Measurements from ENCODE around the gene PITRM1.
"Not testable (repeated sequence)": the region's sequence is repeated elsewhere in the genome, so short reads cannot be mapped to it uniquely, and the experiment has no call there.

Gene PITRM1, protein sequence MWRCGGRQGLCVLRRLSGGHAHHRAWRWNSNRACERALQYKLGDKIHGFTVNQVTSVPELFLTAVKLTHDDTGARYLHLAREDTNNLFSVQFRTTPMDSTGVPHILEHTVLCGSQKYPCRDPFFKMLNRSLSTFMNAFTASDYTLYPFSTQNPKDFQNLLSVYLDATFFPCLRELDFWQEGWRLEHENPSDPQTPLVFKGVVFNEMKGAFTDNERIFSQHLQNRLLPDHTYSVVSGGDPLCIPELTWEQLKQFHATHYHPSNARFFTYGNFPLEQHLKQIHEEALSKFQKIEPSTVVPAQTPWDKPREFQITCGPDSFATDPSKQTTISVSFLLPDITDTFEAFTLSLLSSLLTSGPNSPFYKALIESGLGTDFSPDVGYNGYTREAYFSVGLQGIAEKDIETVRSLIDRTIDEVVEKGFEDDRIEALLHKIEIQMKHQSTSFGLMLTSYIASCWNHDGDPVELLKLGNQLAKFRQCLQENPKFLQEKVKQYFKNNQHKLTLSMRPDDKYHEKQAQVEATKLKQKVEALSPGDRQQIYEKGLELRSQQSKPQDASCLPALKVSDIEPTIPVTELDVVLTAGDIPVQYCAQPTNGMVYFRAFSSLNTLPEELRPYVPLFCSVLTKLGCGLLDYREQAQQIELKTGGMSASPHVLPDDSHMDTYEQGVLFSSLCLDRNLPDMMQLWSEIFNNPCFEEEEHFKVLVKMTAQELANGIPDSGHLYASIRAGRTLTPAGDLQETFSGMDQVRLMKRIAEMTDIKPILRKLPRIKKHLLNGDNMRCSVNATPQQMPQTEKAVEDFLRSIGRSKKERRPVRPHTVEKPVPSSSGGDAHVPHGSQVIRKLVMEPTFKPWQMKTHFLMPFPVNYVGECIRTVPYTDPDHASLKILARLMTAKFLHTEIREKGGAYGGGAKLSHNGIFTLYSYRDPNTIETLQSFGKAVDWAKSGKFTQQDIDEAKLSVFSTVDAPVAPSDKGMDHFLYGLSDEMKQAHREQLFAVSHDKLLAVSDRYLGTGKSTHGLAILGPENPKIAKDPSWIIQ

GRCh38 chr10:3172446-3173170 is at the start of gene PITRM1:
Gene PITRM1 (minus strand): TSS chr10:3172782. CDS start chr10:3172772, 10 bp downstream.
- peak; percentile 99 for DNase-seq

GRCh38 chr10:3222068-3222467 is 49.5 kb upstream of the PITRM1 start:
- no peak for DNase-seq

DNA sequence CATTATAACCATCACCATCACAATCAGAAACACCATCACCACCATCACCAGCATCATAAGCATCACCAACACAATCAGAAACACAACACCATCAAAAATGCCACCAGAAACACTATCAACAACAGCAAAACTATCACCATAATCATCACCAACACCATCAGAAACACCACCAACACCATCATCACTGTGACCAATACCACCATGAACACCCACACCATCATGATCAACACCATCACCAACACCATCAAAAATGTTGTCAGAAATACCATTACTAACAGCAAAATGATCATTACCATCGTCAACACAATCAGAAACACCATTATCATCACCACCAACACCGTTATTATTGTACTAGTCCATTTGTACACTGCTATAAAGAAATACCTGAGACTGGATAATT is 49.0 kb upstream of the PITRM1 start:
- DNase-seq, result not testable (repeated sequence)

GRCh38 chr10:3220853-3221252 is 48.3 kb upstream of the PITRM1 start:
- no peak for DNase-seq

- not testable (repeated sequence) for DNase-seq
These were observed 46.5 kb upstream of the PITRM1 start for GRCh38 chr10:3219021-3219628.

GRCh38 chr10:3217853-3218252 is 45.3 kb upstream of the PITRM1 start:
- no peak for DNase-seq

DNA sequence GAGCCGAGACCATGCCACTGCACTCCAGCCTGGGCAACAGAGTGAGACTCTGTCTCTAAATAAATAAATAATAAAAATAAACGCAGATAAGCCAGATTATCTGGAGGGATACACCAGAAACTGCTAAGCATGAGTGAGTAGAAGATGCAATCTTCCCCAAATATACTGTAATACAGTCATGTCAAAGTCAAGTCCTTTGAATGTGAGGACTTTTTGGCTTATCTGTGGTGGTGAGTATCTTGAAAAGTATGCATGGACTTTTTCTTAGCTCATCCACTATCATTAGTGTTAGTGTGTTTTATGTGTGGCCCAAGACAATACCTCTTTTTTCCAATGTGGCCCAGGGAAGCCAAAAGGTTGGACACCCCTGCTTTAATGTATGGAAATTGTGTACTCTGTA is 44.7 kb upstream of the PITRM1 start:
- no peak for DNase-seq

- no peak for DNase-seq
These were observed 42.7 kb upstream of the PITRM1 start for GRCh38 chr10:3215153-3215775.

DNA sequence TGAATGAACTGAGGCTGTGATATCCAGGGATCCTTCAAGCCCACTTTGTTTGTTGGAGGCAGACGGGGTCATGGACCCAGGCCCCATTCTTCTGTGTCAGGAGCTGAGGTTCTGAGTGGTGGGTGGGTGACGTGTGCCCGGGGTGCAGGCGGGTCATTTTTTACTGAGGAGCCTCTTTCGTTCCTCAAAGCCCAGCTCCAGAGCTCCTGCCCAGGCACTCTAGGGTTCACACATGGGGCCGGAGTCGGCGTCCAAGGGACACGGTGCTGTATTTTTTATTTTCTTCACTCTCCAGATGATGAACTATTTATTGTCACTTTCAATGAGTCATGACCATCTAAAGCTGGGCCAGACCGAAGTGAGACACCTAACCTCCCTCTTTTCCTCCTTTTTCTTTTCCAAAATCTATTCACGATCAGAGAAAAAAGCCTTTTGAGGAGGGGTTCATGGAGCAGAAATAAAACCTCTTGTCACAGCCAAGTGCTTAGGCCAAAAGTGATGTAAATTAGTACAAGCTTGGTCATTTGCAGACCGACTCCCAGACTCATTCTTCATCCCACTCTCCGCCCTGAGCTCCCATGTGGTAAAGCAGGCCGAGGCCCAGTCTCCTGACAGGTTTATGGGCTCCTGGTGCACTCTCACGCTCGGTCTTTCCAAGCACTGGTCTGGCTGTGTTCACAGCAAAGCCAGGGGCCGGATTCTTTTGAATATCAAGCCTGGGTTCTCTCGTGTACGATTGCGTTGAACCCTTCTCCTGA is 41.4 kb upstream of the PITRM1 start:
- no peak for DNase-seq

- no peak for DNase-seq
These were observed 40.6 kb upstream of the PITRM1 start for GRCh38 chr10:3213208-3213607.

GRCh38 chr10:3210251-3210877 is 37.8 kb upstream of the PITRM1 start:
- DNase-seq, result no peak

DNA sequence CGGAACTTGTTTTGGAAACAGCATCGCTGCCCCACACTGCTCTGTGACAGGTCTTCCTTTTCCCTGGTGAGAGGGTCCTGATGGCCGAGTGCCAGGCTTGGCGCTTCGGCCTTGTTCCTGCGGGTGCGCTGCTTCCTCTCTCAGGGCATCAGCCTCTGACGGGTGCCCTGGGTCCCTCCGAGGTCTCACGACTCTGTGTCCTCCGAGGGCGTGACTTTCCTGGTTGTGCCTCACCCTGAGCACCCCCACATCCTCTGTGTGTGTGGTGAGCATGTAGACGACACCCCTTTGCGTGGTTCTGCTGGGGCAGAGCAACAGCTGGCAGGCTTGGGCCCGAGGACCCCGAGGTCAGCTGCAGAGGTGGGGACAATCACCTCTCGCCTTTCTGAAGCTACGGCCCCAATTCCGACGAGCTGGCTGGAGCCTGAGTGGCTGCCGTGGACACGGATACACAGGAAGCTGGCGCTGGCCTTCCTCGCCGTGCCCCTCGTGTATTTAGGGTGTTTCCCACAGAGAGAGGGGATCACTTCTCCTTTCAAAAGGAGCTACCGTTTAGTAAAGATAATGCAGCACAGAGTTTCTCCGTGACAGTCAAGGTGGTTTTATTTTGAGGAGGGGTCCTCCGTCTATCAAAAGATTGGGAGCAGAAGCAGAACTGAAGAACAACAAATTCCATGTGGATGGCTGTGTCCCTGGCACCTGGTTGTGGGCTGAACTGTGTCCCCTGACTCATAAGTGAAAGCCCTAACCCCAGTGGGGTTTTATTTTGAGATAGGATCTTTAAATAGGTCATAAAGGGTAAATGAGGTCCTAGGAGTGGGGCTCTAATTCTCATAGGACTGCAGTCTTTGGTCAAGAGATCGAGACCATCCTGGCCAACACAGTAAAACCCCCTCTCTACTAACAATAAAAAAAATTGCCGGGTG is 36.2 kb upstream of the PITRM1 start:
- no peak for DNase-seq

- DNase-seq, result no peak
These were observed 34.8 kb upstream of the PITRM1 start for GRCh38 chr10:3207351-3207750.

- DNase-seq, result no peak
These were observed 34.1 kb upstream of the PITRM1 start for GRCh38 chr10:3206511-3207157.

DNA sequence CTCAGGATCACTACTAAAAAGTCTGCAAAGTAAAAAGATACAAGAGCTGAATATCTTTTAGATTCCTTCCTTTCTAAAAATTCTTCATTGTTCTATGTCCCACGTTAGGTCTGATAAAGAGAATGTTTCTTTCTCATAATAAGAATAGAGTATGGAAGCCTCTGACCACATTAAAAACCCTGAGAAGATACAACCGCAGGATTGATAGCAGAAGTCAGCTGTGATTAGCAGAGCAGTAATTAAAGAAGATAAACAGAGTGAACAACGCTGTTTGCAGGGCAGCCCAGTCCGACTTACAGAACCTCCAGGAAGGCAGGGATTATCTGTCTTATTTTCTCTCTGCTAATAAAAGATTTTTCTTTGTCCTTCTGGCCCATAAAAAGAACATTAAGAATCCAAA is 31.4 kb upstream of the PITRM1 start:
- DNase-seq, result no peak

DNA sequence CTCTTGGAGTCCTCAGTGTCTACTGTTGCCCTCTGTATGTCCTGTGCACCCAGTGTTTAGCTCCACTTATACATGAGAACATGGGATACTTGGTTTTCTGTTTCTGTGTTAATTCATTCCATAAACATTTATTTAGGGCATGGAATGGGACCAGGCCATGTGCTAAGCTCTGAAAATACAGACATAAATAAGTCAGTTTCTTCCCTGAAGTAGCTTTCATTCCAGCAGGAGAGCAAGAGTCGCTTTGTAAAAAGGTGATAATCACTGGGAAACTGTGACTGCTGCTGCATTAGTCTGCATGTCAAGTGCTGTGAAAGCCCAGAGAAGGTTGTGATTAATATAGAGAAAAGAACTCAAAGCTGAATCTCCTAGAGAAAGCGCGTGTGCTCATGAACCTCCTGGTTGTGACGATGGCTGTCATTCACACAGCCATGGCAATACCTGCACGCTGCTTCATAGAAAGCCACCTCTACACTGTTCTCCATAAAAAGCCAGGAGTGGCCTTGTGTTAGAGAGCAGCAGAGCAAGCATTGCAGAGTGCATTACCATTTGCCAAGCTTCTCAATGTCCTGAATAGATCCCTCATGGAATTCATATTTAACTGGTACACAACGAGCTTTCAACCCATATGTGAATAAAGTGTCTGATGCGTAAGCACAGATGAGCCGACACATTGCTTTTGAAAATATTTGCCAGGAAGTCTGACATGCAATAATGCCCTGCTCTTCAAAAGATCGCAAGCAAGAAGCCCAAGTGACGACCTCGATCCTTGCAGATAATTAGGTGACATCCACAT is 30.6 kb upstream of the PITRM1 start:
- no peak for DNase-seq

GRCh38 chr10:3201796-3202195 is 29.2 kb upstream of the PITRM1 start:
- no peak for DNase-seq

DNA sequence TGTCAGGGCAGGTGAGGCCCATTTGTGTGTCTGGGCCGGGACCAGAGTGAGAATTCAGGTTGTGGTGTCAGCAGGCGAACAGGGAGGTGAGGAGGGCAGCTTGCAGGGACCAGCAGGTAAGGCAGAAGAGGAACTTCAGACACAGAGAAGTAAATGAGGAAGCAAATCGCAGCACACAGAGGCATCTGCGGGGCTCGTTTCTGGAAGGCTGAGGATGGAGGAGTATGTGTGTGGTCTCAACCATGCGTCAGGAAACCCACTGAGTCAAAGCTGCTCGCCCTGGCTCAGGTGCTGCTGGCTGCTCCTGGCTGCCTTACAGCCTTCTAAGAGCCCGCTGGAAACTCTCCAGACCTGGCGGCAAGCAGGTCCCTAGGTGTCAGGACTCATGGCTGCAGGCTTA is 26.9 kb upstream of the PITRM1 start:
- DNase-seq, result no peak
